ENCODE data around the gene ANXA11.
"Not testable (repeated sequence)": the region's sequence is repeated elsewhere in the genome, so short reads cannot be mapped to it uniquely, and the experiment has no call there.

The ANXA11 gene

GRCh38 chr10:80205477-80206276, at the start of gene ANXA11:
TSS of gene ANXA11 (minus strand) at chr10:80205537. CDS start at chr10:80172861, 32,676 bp downstream.
- peak; percentile 76 for DNase-seq (ENCODE audit: low read depth)

- DNase-seq (ENCODE audit: low read depth), result not testable (repeated sequence)
Measured at GRCh38 chr10:80254726-80255125, 49.4 kb upstream of the ANXA11 start.

GRCh38 chr10:80253963-80254271, 48.6 kb upstream of the ANXA11 start:
- not testable (repeated sequence) for DNase-seq (ENCODE audit: low read depth)

GRCh38 chr10:80253266-80253962, 48.1 kb upstream of the ANXA11 start:
- DNase-seq (ENCODE audit: low read depth), result no peak

DNA sequence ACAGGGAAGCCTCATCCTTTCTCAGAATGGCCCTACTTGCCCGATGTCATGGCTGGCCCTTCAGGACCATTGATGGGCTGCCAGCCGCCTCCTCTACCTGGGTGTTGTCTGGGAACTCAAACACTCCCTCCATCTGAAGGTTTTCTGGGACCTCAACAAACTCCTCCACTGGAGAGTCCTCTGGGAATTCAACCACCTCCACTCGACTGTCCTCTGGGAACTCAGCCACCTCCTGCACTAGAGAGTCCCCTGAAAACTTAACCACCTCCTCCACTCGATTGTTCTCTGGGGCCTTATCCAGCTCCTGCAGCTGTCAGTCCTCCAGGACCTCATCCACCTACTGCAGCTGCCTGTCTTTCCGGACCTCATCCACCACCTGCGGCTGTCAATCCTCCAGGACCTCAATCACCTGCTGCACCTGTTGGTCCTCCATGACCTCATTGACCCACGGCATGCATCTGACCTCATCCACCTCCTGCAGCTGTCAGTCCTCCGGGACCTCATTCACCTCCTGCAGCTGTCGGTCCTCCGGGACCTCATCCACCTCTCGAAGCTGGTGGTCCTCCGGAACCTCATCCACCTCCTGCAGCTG, 47.1 kb upstream of the ANXA11 start:
- no peak for DNase-seq (ENCODE audit: low read depth)

DNA sequence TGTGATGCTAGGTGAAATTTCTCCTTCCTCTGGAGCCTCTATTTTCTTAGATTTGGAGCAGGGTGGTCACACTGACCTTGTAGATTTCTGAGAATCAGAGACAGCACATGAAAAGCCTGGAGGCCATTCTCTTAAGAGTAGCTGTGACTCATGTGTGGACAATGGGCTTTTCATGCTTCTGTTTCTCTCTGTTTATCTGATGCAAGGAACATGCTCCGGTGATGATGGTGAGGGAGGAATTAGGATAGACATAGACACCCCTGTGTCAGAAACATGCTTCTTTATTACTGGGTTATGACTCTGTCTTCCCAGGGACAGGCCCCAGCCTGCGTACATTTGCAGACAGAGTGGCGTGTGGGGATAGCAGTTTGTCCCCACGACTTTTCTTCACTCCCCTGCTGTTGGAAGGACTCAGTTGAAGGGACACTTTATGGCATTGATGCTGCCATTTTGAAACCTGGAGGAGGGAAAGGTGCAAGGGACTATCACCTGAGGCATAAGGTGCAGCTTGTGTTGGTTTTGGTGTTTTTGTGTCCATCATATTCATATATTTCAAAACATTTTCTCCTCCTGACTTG, 46.5 kb upstream of the ANXA11 start:
- DNase-seq (ENCODE audit: low read depth), result not testable (repeated sequence)

DNA sequence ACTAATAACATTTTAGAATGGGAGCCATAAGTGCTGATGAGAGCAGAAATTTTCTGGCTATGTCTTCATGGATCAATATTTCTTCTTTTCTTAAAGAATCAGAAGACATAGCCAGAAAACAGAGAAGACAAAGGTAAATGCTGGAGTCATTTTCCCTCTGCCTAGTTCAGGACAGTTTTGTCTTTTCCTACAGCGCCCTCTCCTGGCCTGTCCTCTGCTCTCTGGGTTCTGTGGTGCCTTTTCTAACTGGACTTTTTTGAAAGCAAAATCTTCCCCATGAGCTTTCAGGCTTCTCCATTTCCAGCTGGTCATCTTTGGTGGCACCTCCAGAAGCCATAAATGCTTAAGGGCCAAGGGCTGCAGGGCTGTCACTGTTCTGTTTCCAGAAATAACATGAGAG, 45.1 kb upstream of the ANXA11 start:
- DNase-seq (ENCODE audit: low read depth), result not testable (repeated sequence)

- not testable (repeated sequence) for DNase-seq (ENCODE audit: low read depth)
Measured at GRCh38 chr10:80249906-80250305, 44.6 kb upstream of the ANXA11 start.

DNA sequence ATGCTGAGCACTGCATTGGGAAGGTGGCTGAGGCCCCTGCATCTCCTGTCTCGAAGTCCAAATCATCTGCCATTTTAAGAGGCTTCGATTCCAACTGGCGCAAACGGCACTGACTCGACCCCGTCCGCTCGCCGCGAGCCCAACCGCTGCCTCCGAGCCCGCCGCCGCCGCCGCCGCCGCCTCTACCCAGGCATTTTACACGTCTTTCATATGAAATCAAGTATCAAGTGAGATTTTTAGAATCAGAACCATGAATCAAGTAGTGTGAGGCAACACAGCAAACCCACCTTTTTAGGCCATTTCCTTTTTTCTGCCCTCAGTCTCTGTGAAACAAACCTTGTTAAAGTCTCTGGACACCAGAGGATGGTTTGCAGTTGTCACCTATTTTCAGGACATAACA, 42.3 kb upstream of the ANXA11 start:
- DNase-seq (ENCODE audit: low read depth), result not testable (repeated sequence)

DNA sequence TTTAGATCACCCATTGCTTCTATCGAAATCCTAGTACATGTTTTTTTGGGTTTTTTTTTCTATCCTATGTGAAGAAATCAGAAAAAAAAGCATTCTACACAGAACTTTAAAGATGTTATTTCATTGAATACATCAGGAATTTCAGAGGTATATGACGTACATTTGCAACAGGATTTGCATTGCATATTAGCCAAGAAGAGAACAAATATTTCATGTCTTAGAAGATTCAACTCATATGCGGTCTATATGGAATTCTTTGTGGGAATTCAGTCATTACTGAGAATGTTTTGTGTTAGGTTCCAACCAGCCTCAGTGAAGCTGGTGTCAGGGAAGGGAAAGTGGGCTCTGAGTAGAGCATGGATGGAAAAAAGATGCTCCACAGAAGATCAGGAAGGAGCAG, 39.0 kb upstream of the ANXA11 start:
- DNase-seq (ENCODE audit: low read depth), result not testable (repeated sequence)

GRCh38 chr10:80242341-80242740, 37.0 kb upstream of the ANXA11 start:
- not testable (repeated sequence) for DNase-seq (ENCODE audit: low read depth)

DNA sequence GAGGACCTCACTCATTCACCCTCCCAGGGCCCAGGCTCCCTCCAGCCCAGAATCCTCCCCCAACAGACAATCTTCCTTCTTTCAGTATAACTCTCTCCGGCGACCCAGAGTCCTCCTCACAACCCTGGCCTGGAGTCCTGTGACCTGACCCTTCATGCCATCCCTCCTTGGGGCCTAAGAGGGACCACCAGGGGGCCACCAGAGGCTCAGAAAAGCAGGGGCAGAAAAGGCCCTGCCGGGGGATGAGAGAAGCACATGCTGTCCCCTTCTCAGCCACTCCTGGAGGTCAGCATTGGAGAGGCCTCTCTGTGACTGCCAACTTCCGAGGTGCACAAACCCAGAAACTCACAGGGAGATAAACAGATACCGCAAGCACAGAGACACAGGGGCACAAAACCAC, 31.1 kb upstream of the ANXA11 start:
- DNase-seq (ENCODE audit: low read depth), result not testable (repeated sequence)

DNA sequence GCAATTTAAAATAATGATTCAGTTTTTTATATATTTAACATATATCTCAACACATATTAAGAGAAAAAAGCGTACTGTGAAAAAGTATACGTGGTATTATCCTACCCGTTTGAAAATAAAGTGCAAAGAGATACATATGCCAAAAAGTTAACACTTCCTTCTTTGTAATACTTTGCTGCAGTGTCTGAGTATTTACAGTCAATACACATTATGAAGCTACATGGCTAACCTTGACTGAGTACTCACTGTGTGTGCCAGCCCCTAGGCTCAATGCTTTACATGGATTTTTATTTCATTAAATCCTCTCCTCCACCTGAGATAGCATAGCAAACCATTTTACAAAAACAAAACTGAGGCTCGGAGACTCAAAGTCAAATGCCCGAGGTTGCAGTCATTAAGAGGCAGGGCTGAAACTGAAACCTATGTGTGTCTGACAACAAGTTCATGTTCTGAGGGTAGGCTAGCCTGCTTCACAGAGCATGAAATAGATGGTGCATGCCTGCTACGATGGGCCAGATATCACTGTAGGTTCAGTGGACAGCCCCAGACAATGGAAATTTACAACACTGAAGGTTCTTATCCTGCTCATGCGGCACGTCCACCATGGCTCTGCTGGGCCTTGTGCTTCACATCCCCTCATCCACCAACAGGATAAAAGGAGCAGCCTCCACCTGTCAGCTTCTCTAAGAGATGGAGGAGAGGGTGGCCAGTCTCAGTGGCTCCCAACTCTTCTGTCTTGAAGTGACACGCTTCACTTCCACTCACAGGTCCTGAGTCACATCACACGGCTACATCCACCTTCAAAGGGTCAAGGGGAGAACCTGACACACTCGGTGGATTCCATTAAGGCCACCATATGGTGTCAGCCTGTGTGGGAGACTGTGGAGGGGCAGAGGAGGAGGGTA, 29.2 kb upstream of the ANXA11 start:
- not testable (repeated sequence) for DNase-seq (ENCODE audit: low read depth)

GRCh38 chr10:80233871-80234270, 28.5 kb upstream of the ANXA11 start:
- DNase-seq (ENCODE audit: low read depth), result not testable (repeated sequence)

DNA sequence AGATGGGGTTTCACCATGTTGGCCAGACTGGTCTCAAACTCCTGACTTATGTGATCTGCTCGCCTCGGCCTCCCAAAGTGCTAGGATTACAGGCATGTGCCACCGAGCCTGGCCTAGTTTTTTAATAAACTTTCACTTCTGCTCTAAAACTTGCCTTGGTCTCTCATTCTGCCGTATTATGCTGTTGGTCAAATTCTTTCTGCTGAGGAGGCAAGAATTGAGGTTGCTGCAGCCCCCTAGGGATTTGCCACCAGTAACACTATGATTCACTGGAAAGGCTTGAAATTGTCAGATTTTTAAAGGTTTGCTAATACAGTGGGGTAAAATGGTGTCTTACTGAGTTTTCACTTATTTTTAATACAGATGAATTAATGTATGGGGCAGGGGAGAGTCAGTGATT, 21.4 kb upstream of the ANXA11 start:
- not testable (repeated sequence) for DNase-seq (ENCODE audit: low read depth)

- DNase-seq (ENCODE audit: low read depth), result not testable (repeated sequence)
Measured at GRCh38 chr10:80223031-80223419, 17.7 kb upstream of the ANXA11 start.

- not testable (repeated sequence) for DNase-seq (ENCODE audit: low read depth)
Measured at GRCh38 chr10:80218878-80219277, 13.5 kb upstream of the ANXA11 start.

- DNase-seq (ENCODE audit: low read depth), result not testable (repeated sequence)
Measured at GRCh38 chr10:80214368-80214982, 9.1 kb upstream of the ANXA11 start.

DNA sequence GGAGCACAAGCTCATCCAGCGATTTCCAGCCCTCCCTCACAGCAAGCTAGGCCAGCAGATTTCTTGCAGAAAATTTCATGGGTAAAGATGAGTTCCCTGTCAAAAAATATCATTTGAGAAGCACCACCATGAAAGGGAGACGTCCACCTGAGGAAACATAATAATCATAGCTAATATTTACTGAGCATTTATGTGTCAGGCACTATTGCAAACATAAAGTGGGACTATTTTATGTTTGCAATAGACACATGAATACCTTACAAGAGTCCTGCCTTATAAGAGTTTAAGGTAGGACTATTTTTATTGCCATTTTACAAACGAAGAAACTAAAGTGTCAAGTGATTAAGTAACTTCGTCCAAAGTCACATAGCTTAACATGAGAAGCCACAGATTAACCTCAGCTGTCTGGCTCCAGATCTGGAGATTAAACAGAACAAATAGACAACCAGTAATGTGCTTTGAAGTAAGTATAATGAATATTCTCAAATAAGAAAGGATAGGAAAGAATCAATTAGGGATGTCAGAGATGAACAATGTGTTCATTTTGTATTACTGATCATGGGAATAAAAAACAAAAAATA, 7.3 kb upstream of the ANXA11 start:
- not testable (repeated sequence) for DNase-seq (ENCODE audit: low read depth)

GRCh38 chr10:80211786-80212185, 6.4 kb upstream of the ANXA11 start:
- DNase-seq (ENCODE audit: low read depth), result no peak

GRCh38 chr10:80210259-80210658, 4.9 kb upstream of the ANXA11 start:
- DNase-seq (ENCODE audit: low read depth), result no peak
